Hepatocyte (in vitro differentiated cells): ENCODE results near the gene ACACB.

ENCODE experiments used
- CTCF ChIP-seq: fragments of 200-600 bp; sonication (generic); IDR thresholded peaks from 2 replicates; pipeline ENCODE4 v1.5.1; 2016; ENCODE audit warnings: antibody characterized with exemption, mild to moderate bottlenecking; ENCODE audit not compliant: poor library complexity
- EZH2phosphoT487 ChIP-seq: fragments of 200-600 bp; sonication (generic); IDR thresholded peaks from one replicate; pipeline ENCODE4 v1.6.1; 2018; ENCODE audit warnings: antibody characterized with exemption, mild to moderate bottlenecking, low read depth, moderate library complexity; ENCODE audit not compliant: unreplicated experiment, severe bottlenecking

DNA sequence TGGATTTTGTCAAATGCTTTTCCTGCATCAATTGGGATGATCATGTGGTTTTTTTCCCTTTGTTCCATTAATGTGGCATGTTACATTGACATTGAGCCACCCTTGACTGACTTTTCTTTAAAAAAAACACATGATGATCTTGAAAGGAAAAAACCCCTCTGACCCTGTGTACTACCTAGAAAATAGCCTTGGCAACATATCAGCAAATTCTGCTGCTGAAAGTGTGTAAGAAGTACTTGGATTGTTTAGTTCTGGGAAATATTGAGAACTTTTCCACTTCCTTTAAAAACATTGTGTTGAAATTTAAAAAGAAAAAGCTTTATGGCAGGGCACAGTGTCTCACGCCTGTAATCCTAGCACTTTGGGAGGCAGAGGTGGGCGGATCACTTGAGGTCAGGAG lies 20.7 kb downstream of the ACACB start:
- TF ChIP-seq CTCF (no peak), EZH2phosphoT487 (no peak)
